Measurements from ENCODE around the gene FBXW8.

The FBXW8 gene

DNA sequence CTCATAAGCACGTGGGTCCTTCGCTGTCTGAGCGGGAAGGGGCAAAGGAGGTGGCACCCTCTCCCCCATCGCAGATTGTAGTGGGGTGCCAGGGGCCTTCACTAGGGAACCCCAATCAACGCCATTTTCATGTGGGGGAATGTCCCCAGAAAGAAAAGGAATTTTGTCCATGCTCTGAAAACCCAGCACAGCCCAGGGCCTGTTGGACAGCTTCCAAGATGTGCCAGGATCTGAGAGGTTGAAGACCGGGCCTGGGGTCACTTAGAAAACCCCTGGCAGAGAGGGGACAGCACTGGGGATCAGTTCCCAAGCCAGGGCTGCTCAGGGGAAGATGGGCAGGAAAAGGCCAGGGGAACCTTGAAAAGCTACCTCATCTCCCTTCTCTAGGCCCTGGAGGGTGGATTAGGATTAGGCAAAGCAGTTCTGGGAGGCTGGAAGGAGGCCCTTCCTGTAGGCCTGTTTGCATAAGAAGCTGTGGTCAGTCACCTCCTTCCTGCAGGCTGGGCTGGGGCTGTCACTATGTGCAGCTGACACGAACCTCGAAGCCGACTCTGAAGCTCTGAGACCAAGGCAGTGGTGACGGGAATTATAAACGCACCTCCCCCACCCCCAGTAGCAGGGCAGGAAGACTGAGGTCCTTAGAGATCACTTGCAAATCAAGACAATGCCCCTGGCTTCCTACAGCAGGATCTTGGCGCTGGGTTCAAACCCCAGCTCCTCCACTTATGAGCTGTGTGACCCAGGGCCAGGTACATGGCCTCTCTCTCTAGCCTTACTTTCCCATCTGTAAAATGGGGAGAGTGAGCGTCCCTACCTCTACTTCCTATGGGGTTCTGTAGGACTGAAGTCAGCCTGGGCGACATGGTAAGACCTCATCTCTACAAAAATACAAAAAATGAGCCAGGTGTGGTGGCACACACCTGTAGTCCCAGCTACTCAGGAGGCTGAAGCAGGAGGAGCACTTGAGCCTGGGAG is 159.5 kb downstream of the FBXW8 start:
- in situ Hi-C loops (cut with MboI; ENCODE audit: low sequenced_read_pairs) = no loop called here

- in situ Hi-C loops (cut with MboI; ENCODE audit: low sequenced_read_pairs) = no loop called here
Measured at GRCh38 chr12:117071009-117071408, 160.3 kb downstream of the FBXW8 start.

DNA sequence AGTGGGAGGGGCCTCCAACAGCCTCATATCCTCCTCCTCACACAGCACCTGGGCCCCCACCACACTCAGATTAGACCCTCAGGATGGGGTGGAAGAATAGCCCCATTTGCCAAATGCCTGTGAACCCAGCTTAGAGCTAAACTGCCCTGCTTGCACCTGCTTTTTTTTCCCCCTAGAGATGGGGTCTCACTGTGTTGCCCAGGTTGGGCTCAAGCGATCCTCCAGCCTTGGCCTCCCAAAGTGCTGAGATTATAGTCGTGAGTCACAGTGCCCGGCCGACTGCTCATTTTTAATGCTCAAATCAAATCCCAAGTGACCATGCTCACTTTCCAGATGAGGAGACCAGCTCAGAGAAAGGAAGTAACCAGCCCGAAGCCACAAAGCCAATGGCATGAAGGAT is 161.4 kb downstream of the FBXW8 start:
- in situ Hi-C loops (cut with MboI; ENCODE audit: low sequenced_read_pairs) = no loop called here

DNA sequence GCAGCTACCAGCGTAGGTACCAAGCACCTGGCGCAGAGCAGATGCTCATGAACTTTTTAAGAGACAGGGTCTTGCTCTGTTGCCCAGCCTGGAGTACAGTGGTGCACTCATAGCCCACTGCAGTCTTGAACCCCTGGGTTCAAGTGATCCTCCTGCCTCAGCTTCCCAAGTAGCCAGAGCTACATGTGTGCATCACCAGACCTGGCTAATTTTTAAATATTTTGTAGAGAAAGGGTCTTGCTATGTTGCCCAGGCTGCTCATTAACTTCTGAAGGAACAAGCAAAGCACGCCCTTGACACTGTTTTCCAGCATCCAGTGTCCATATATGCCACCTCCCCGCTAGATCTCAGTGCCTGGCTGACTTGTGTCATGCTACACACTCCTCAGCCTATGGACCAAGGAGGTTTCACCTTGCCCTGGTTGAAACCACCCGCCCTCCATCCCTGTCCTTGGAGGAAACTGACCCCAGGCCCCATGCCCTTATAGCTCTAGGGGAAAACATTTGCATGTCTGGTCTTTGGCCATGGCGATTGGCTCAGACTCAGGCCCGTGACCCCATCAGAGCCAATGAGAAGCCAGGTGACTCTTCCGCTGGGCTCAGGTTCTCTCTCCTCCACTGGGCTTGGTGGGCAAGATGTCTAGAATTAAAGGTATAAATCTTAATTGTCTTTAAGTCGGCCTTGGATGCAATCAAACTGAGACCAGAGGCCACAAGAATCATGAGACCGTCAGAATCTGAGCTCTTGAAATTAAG is 162.2 kb downstream of the FBXW8 start:
- in situ Hi-C loops (cut with MboI; ENCODE audit: low sequenced_read_pairs) = no loop called here

GRCh38 chr12:117073611-117074010 is 162.9 kb downstream of the FBXW8 start:
- in situ Hi-C loops (cut with MboI; ENCODE audit: low sequenced_read_pairs) = no loop called here

- in situ Hi-C loops (cut with MboI; ENCODE audit: low sequenced_read_pairs) = no loop called here
Measured at GRCh38 chr12:117076410-117077372, 165.9 kb downstream of the FBXW8 start.

GRCh38 chr12:117079487-117079886 is 168.7 kb downstream of the FBXW8 start:
- in situ Hi-C loops (cut with MboI; ENCODE audit: low sequenced_read_pairs) = no loop called here

DNA sequence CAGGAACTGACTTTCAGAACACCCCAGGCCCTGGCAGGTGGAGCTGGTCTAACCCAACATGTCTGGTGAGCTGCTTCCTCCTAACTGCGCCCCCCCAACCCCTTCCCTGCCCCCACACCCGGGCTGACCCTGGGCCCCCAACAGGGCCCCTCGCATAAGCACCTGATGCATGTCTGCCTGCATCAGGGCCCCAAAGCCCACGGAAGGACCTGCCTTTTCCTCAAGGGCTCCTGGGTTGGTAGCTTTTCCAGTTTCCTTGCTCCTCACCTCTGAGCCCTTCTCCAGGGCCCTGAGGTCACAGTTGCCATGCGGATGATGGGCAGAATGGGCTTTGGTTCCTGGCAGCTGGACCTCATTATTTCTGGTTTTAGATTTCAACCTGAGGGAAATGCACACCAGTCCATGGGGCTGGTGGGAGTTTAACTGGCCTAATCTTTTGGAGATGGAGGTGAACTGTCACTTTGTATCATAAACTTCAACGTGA is 170.0 kb downstream of the FBXW8 start:
- in situ Hi-C loops (cut with MboI; ENCODE audit: low sequenced_read_pairs) = no loop called here
